Measurements from ENCODE around the gene UBXN1. TPM values are rescaled to one million over a fixed set of nuclear protein-coding genes. Genes with fewer than 3 reads are reported as not detected.
"Not testable (repeated sequence)": the region's sequence is repeated elsewhere in the genome, so short reads cannot be mapped to it uniquely, and the experiment has no call there.

The UBXN1 gene
- total RNA-seq, 1 donor from 2014 or later: 60.2 TPM

DNA sequence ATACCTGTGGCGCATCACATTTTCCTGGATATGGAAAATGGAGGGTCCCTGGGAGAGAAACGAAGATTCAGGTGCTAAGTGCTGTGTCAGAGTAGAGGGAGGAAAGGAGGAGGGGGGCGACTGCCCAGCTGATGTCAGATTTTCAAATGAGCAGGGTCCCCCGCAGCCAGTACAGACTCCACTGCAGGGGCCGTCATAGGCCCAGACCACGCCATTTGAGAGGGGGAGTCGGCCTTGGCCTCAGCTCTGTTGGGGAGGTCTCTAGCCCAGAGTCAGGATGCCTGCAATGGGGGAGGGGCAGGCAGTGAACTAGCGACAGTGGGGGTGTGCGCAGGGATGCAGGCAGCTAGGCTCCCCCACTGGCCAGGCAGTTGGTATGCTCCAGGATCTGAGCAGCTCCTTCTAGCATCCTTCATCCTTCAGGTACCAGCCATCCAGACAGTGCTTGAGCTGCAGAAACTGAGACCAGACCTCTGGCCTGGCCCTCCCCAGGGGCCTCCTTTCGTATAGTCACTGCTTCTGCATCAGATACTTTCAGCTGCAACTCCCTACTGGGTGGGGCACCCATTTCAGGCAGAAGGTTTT is 28.5 kb upstream of the UBXN1 start, which contains the start of the genes BSCL2 and GNG3:
TSS of gene BSCL2 (minus strand) at position 148 of the 585 bp plus-strand sequence. CDS start 229 bp downstream, outside the sequence.
TSS of gene GNG3 (plus strand) at position 400 of the 585 bp plus-strand sequence. CDS start 620 bp downstream, outside the sequence.
- H3K27me3 ChIP-seq: no peaks in the 10 kb centered on the region
- peaks cover 11 to 18% of the 10 kb centered on the region in 2 donors for H3K36me3 ChIP-seq
- peaks cover 8 to 21% of the 10 kb centered on the region in 2 donors for H3K4me1 ChIP-seq
- H3K9me3 ChIP-seq: no peaks in the 10 kb centered on the region
- peak within 1 kb of the TSS; percentile 75 to 76 for H3K4me3 ChIP-seq
- peak within 1 kb of the TSS; percentile 86 to 94 for H3K27ac ChIP-seq
- intact Hi-C loops (cut with DNase I): loop anchor here (2.0 to 5.0 kb wide), 3 partner anchors 53 to 125 kb away; partner anchors contain the start of genes INTS5, POLR2G, STX5 and TEX54
- no peak for DNase-seq (ENCODE audit: low spot score in 2 of 2)
- TF ChIP-seq, protein P1, sequence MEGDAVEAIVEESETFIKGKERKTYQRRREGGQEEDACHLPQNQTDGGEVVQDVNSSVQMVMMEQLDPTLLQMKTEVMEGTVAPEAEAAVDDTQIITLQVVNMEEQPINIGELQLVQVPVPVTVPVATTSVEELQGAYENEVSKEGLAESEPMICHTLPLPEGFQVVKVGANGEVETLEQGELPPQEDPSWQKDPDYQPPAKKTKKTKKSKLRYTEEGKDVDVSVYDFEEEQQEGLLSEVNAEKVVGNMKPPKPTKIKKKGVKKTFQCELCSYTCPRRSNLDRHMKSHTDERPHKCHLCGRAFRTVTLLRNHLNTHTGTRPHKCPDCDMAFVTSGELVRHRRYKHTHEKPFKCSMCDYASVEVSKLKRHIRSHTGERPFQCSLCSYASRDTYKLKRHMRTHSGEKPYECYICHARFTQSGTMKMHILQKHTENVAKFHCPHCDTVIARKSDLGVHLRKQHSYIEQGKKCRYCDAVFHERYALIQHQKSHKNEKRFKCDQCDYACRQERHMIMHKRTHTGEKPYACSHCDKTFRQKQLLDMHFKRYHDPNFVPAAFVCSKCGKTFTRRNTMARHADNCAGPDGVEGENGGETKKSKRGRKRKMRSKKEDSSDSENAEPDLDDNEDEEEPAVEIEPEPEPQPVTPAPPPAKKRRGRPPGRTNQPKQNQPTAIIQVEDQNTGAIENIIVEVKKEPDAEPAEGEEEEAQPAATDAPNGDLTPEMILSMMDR (IDR thresholded peaks at IDR 0.05): no peak

DNA sequence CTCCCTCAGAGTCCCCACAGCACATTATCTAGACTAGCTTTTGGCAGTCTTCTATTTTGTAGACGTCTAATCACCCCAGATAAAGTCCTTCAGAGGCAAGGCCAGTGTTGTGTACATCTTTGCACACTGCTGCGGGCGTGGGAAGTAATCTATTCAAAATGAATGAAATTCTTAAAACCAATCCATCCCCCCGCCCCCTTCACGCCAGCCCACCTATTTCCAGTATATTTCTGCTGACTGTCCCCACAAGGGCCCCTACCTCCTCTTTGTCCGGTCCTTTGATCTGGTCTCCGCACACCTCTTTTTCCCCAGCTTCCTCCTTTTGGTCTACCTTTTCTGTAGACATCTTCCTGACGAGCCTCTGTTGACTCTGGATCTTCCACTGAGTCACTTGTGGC is 28.0 kb upstream of the UBXN1 start:
- H3K36me3 ChIP-seq: peaks cover 6 to 12% of the 10 kb centered on the region in 2 donors
- H3K9me3 ChIP-seq: no peaks in the 10 kb centered on the region
- DNase-seq (ENCODE audit: low spot score in 2 of 2): no peak
- peak overlapping the region; percentile 61 to 86 for H3K27ac ChIP-seq
- intact Hi-C loops (cut with DNase I): loop anchor here (2.0 to 5.0 kb wide), 3 partner anchors 54 to 125 kb away; partner anchors contain the start of genes INTS5, POLR2G, STX5 and TEX54
- H3K4me3 ChIP-seq: peak overlapping the region; percentile 75 to 76
- TF ChIP-seq, protein P1 (IDR thresholded peaks at IDR 0.05): no peak
- H3K27me3 ChIP-seq: no peaks in the 10 kb centered on the region
- peaks cover 8 to 21% of the 10 kb centered on the region in 2 donors for H3K4me1 ChIP-seq

DNA sequence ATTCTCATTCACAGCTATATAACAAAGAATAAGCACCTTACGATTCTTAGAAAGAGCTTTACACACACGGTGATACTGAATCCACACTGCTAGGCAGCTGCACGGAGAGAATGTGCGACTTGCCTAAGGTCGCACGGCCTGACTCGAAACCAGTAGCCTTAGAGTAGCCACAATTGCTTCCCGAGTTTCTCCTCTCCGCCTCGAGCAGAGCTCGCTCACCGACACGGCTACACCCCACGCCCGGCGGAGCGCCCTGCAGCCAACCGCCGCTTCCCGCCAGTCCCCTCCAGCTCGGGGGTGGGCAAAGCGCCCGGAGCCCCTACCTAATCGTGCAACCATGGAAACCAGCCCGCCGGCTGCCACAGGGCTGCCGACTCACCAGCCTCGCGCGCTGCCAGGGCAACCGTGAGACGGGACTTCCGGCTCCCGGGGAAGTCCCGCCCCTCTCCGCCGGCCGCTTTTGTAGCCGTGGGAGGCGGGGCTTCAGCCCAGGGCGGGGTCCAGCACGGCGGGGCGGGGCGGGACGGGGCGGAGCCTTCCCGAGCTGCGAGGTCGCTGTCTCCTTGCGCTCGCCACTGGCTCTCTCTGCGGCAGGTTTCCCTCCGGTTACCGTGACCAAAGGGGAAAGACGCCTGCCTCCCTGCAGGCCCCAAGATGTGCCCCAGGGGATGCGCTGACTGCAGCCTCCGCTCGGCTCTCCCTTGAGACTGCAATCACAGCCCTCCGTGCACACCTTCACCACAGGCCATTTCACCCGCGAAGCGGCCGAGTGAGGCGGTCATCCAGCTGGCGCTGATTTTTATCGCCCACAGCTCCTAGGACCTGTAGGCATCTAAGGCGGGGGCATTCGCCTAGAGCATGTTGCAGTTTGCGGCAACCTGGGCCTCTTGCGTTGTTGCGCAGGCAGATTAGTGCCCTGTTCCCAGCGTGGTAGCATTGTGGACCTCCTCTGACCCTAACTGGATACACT is 27.3 kb upstream of the UBXN1 start:
- Histone ChIP-seq H3K4me3 (peak overlapping the region; percentile 75 to 76), H3K36me3 (peaks cover 2 to 7% of the 10 kb centered on the region in 2 donors), H3K27me3 (no peaks in the 10 kb centered on the region), H3K4me1 (peaks cover 8 to 21% of the 10 kb centered on the region in 2 donors), H3K9me3 (no peaks in the 10 kb centered on the region), H3K27ac (peak overlapping the region; percentile 61 to 86)
- TF ChIP-seq, protein P1 (IDR thresholded peaks at IDR 0.05): no peak
- intact Hi-C loops (cut with DNase I): loop anchor here (2.0 to 5.0 kb wide), 3 partner anchors 53 to 126 kb away; partner anchors contain the start of genes INTS5, POLR2G, STX5 and TEX54
- DNase-seq (ENCODE audit: low spot score in 2 of 2): peak; percentile 85 to 98

DNA sequence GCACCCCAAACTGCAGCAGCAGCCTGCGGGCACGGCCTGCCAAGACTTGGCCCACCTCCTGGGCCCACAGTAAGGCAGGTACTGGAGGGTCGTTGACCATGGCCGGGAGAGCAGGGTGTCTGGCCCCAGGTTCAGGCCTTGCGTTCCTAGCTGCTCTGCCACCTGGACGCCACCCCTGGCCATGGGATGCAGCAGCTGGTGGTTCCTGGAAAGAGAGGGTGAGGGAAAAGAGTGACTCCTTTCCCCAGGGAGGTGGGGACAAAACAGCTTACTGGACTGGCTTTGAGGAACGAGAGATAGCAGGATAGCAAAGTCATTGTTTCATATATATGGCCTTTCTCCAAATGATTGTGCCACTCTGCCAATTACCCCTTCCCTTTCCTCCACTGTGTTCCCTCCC is 26.5 kb upstream of the UBXN1 start:
- intact Hi-C loops (cut with DNase I): loop anchor here (5.0 kb wide), 1 partner anchor 127 kb away; the partner anchor contains the start of genes STX5 and TEX54
- DNase-seq (ENCODE audit: low spot score in 2 of 2): no peak
- Histone ChIP-seq H3K9me3 (no peaks in the 10 kb centered on the region), H3K27me3 (no peaks in the 10 kb centered on the region), H3K27ac (peak overlapping the region; percentile 61 to 86), H3K36me3 (peaks cover 3 to 4% of the 10 kb centered on the region in 2 donors), H3K4me3 (peak overlapping the region; percentile 75 to 76), H3K4me1 (peaks cover 8 to 21% of the 10 kb centered on the region in 2 donors)
- TF ChIP-seq, protein P1 (IDR thresholded peaks at IDR 0.05): no peak

DNA sequence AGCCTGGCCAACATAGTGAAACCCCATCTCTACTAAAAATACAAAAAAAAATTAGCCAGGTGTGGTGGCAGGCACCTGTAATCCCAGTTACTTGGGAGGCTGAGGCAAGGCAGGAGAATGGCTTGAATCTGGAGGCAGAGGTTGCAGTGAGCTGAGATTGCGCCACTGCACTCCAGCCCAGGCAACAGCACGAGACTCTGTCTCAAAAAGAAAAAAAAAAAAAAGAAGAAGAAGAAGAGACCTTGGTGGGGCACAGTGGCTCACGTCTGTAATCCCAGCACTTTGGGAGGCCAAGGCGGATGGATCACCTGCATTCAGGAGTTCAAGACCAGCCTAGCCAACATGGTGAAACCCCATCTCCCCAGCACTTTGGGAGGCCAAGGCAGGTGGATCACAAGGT is 25.0 kb upstream of the UBXN1 start:
- H3K9me3 ChIP-seq; intact Hi-C loops (cut with DNase I); H3K36me3 ChIP-seq; H3K27ac ChIP-seq; H3K4me3 ChIP-seq; H3K27me3 ChIP-seq; DNase-seq (ENCODE audit: low spot score in 2 of 2): not testable (repeated sequence)
- peaks cover 8 to 17% of the 10 kb centered on the region in 2 donors for H3K4me1 ChIP-seq
